Natural killer cell treated with Interleukin-12 subunit alpha and Interleukin-12 subunit beta and Interleukin-15 and Interleukin-18, amount 100 ng/mL, for 72 hours (primary cell): ENCODE results near the gene GLTPD2. TPM values are rescaled to one million over a fixed set of nuclear protein-coding genes. Genes with fewer than 3 reads are reported as not detected.

Experiments
- ATAC-seq, 2 donors: fragments of 150-1000 bp; cut with Tn5 transposase in 1 of 2; sonication (Bioruptor Pico), chemical (Tn5 transposase) in 1 of 2; 2 replicates each; pipeline ENCODE4 v1.10.0; 2021
- DNase-seq: peaks from one replicate; pipeline ENCODE4 v3.0.0; 2022; ENCODE audit warnings: low spot score
- H3K27ac Mint-ChIP-seq, 2 donors: 1 replicate in 1 of 2; 2 replicates in 1 of 2; pipeline ENCODE4 v1.8.0; 2022; ENCODE audit warnings: mixed read lengths in 2 of 2, mild to moderate bottlenecking in 1 of 2, moderate library complexity in 1 of 2
- H3K27me3 Mint-ChIP-seq, 2 donors: 1 replicate in 1 of 2; 2 replicates in 1 of 2; pipeline ENCODE4 v1.8.0; 2022; ENCODE audit warnings: mixed read lengths in 2 of 2
- H3K36me3 Mint-ChIP-seq: one replicate; pipeline ENCODE4 v1.8.0; 2022; ENCODE audit warnings: mixed read lengths
- H3K4me1 Mint-ChIP-seq, 2 donors: 1 replicate in 1 of 2; 2 replicates in 1 of 2; pipeline ENCODE4 v1.8.0; 2022; ENCODE audit warnings: low read depth in 2 of 2, mixed read lengths in 2 of 2, mild to moderate bottlenecking in 1 of 2
- H3K4me3 Mint-ChIP-seq: one replicate; pipeline ENCODE4 v1.8.0; 2022; ENCODE audit warnings: mixed read lengths
- H3K9me3 Mint-ChIP-seq: 2 replicates; pipeline ENCODE4 v1.8.0; 2022; ENCODE audit warnings: mixed read lengths
- total RNA-seq, 2 donors: library from RNA; stranded (reverse); gene quantifications; one replicate each; pipeline ENCODE4 v1.2.3, GENCODE V29; 2022

The GLTPD2 gene
- total RNA-seq, result under 1 TPM in 1 of 2 donors, not detected in 1; 0.38 TPM

DNA sequence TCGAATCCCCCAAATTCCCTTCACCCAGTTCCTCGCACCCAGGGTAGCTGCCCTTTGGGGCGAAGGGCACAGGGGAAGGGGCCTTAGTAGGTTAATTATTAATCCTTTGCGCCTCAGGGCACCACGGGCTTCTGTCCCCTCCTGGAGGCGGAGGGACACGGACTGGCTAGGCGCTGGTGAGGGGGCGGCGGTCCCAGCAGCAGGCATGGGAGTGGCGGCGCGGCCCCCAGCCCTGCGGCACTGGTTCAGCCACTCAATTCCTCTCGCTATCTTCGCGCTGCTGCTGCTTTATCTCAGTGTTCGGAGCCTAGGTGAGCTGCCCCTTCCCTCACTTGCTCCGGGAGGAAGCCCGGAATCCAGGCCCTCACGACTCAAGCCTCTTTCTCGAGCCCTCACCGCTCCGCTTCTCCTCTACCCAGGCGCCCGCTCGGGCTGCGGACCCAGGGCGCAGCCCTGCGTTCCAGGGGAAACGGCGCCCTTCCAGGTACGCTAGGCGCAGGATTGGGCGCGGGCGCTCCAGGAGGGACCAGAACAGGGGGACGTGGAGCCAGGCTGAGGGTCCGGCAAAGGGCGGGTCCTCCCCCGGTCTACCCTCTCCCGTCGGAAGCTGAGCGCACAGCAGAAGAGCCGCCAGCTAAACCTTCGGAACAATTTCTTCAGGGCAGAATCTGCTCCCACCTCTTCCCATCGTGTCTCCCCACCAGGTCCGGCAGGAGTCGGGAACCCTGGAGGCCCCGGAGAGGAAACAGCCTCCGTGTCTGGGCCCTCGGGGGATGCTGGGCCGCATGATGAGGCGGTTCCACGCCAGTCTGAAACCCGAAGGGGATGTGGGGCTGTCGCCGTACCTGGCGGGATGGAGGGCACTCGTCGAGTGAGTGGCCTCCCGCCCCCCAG lies at the start of gene GLTPD2:
Gene GLTPD2 (plus strand): TSS at position 158 of the 894 bp plus-strand sequence. CDS start 48 bp downstream, at position 206.
- peaks cover 0 to 14% of the 10 kb centered on the region in 2 donors for H3K27me3 Mint-ChIP-seq
- DNase-seq (no peak), ATAC-seq (no peak)
- H3K27ac Mint-ChIP-seq, result peak within 1 kb of the TSS; percentile 66 to 93
- no peaks in the 10 kb centered on the region for H3K36me3 Mint-ChIP-seq
- H3K4me3 Mint-ChIP-seq, result peak within 1 kb of the TSS; percentile 84
- no peaks in the 10 kb centered on the region for H3K9me3 Mint-ChIP-seq
- H3K4me1 Mint-ChIP-seq, result peaks cover 37 to 38% of the 10 kb centered on the region in 2 donors

- ATAC-seq (peak; percentile 71 to 80), DNase-seq (peak; percentile 74)
- Mint-ChIP-seq H3K4me3 (peak within 1 kb of the TSS; percentile 85), H3K27ac (peak within 1 kb of the TSS; percentile 18 to 82), H3K9me3 (no peaks in the 10 kb centered on the region), H3K4me1 (peaks cover 29 to 34% of the 10 kb centered on the region in 2 donors), H3K27me3 (peaks cover 15 to 25% of the 10 kb centered on the region in 2 donors), H3K36me3 (peaks cover 9% of the 10 kb centered on the region)
Measured at GRCh38 chr17:4739122-4740024, 49.4 kb upstream of the GLTPD2 start, which contains the start of the genes CXCL16 and ZMYND15. CXCL16 (minus strand) TSS chr17:4739928; CDS start chr17:4739339, 589 bp downstream. ZMYND15 (plus strand) TSS chr17:4739833; CDS start chr17:4740549, 716 bp downstream.

GRCh38 chr17:4740025-4740351 lies 48.8 kb upstream of the GLTPD2 start:
- peaks cover 6% of the 10 kb centered on the region for H3K36me3 Mint-ChIP-seq

DNA sequence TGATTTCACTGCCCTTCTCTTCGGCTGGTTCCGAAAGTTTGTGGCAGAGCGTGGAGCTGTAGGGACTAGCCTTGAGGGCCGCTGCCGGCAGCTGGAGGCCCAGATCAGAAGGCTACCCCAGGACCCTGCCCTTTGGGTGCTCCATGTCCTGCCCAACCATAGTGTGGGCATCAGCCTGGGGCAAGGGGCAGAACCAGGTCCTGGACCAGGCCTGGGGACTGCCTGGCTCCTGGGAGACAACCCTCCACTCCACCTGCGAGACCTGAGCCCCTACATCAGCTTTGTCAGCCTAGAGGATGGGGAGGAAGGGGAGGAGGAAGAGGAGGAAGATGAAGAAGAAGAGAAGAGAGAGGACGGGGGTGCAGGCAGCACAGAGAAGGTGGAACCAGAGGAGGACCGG lies 48.2 kb upstream of the GLTPD2 start:
- ATAC-seq (no peak), DNase-seq (no peak)
- H3K27ac Mint-ChIP-seq, result peak overlapping the region in 1 of 2 donors; percentile 71
- H3K9me3 Mint-ChIP-seq, result no peaks in the 10 kb centered on the region
- peaks cover 20 to 25% of the 10 kb centered on the region in 2 donors for H3K27me3 Mint-ChIP-seq
- H3K36me3 Mint-ChIP-seq, result peaks cover 6% of the 10 kb centered on the region
- peaks cover 26% of the 10 kb centered on the region in 2 donors for H3K4me1 Mint-ChIP-seq
- peak overlapping the region; percentile 81 for H3K4me3 Mint-ChIP-seq

More at GRCh38 chr17:4740025-4740351, 48.8 kb upstream of the GLTPD2 start:
- peaks cover 18 to 25% of the 10 kb centered on the region in 2 donors for H3K27me3 Mint-ChIP-seq
- H3K4me1 Mint-ChIP-seq, result peaks cover 27 to 29% of the 10 kb centered on the region in 2 donors
- H3K27ac Mint-ChIP-seq, result peak overlapping the region in 1 of 2 donors; percentile 71
- DNase-seq, result no peak
- peak overlapping the region; percentile 81 for H3K4me3 Mint-ChIP-seq
- no peaks in the 10 kb centered on the region for H3K9me3 Mint-ChIP-seq
- ATAC-seq, result no peak

DNA sequence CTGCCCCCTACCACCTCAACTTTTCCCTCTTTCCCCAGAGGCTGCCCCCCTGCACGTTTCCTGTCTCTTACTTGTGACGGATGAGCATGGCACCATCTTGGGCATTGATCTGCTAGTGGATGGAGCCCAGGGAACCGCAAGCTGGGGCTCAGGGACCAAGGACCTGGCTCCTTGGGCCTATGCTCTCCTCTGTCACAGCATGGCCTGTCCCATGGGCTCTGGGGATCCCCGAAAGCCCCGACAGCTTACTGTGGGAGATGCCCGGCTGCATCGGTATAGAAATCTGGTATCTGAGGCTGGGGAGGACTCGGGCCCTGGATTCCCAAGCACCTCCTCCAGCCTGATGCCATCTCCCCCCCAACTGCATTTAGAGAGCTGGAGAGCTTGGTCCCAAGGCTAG lies 47.2 kb upstream of the GLTPD2 start:
- Mint-ChIP-seq H3K9me3 (no peaks in the 10 kb centered on the region), H3K36me3 (no peaks in the 10 kb centered on the region), H3K4me3 (peak overlapping the region; percentile 38), H3K4me1 (peaks cover 18 to 21% of the 10 kb centered on the region in 2 donors), H3K27me3 (peaks cover 16 to 18% of the 10 kb centered on the region in 2 donors), H3K27ac (peak overlapping the region in 1 of 2 donors; percentile 60)
- ATAC-seq (no peak), DNase-seq (no peak)

DNA sequence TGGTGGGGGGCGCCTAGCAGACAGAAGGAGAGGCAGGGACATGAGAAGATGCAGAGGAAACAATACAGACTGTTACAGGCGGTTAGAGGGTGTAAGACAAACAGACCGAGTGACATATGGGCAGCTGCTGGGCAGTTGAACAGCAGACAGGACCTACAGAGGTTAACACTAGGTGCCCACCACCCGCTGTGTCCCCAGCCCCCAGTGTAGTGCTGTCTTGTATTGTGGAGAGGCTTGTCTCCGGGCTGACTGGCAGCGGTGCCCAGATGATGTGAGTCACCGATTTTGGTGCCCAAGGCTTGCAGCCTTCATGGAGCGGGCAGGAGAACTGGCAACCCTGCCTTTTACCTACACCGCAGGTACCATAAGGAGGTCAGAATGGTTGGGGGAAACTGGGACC lies 46.6 kb upstream of the GLTPD2 start:
- Mint-ChIP-seq H3K27ac (no peak overlapping the region), H3K4me1 (peaks cover 18 to 23% of the 10 kb centered on the region in 2 donors), H3K36me3 (no peaks in the 10 kb centered on the region), H3K9me3 (no peaks in the 10 kb centered on the region), H3K27me3 (peaks cover 16 to 21% of the 10 kb centered on the region in 2 donors), H3K4me3 (no peak overlapping the region)
- ATAC-seq (no peak), DNase-seq (no peak)

DNA sequence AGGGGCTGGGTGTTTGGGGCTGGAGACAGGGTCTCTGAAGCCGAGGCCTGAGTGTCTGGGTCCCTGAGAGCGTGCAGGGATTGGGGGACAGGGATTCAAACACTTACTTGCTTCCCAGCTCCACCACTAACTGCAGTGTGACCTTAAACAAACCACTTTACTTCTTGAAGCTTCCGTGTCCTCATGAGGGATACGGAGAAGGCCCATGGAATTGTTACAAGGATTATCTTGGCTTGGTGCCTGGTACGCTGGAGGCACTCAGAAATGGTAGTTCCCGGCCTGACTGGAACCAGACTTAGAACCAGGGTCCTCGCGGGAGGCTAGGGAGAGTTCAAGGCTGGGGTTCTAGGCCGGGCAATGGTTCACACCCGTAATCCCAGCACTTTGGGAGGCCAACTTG lies 46.1 kb upstream of the GLTPD2 start:
- Mint-ChIP-seq H3K27me3 (peaks cover 16 to 21% of the 10 kb centered on the region in 2 donors), H3K4me1 (peaks cover 20 to 24% of the 10 kb centered on the region in 2 donors), H3K27ac (no peak overlapping the region), H3K9me3 (no peaks in the 10 kb centered on the region), H3K4me3 (no peak overlapping the region), H3K36me3 (no peaks in the 10 kb centered on the region)
- DNase-seq (no peak), ATAC-seq (no peak)

- H3K36me3 Mint-ChIP-seq, result no peaks in the 10 kb centered on the region
- H3K4me1 Mint-ChIP-seq, result peaks cover 22 to 27% of the 10 kb centered on the region in 2 donors
- no peak for DNase-seq
- no peak overlapping the region for H3K27ac Mint-ChIP-seq
- no peak overlapping the region for H3K4me3 Mint-ChIP-seq
- ATAC-seq, result no peak
- no peaks in the 10 kb centered on the region for H3K9me3 Mint-ChIP-seq
- H3K27me3 Mint-ChIP-seq, result peaks cover 14 to 23% of the 10 kb centered on the region in 2 donors
Measured at GRCh38 chr17:4743216-4743615, 45.5 kb upstream of the GLTPD2 start.

DNA sequence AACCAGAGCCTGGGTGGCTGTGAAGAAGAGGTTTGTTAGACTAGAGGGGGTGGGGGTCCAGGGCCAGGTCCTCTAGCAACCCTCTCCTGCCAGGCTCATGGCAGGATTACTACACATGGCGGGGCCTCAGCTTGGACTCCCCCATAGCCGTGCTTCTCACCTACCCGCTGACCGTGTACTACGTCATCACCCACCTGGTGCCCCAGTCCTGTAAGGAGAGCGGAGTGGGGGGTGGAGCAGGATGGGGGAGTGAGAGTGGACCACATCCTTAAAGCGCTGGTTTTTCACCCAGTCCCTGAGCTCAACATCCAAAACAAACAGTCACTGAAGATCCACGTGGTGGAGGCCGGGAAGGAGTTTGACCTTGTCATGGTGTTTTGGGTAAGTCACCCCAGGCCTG lies 44.9 kb upstream of the GLTPD2 start:
- DNase-seq, result no peak
- Mint-ChIP-seq H3K9me3 (no peaks in the 10 kb centered on the region), H3K27me3 (peaks cover 9 to 23% of the 10 kb centered on the region in 2 donors), H3K27ac (no peak overlapping the region), H3K4me1 (peaks cover 21 to 28% of the 10 kb centered on the region in 2 donors), H3K36me3 (no peaks in the 10 kb centered on the region), H3K4me3 (no peak overlapping the region)
- ATAC-seq, result no peak

DNA sequence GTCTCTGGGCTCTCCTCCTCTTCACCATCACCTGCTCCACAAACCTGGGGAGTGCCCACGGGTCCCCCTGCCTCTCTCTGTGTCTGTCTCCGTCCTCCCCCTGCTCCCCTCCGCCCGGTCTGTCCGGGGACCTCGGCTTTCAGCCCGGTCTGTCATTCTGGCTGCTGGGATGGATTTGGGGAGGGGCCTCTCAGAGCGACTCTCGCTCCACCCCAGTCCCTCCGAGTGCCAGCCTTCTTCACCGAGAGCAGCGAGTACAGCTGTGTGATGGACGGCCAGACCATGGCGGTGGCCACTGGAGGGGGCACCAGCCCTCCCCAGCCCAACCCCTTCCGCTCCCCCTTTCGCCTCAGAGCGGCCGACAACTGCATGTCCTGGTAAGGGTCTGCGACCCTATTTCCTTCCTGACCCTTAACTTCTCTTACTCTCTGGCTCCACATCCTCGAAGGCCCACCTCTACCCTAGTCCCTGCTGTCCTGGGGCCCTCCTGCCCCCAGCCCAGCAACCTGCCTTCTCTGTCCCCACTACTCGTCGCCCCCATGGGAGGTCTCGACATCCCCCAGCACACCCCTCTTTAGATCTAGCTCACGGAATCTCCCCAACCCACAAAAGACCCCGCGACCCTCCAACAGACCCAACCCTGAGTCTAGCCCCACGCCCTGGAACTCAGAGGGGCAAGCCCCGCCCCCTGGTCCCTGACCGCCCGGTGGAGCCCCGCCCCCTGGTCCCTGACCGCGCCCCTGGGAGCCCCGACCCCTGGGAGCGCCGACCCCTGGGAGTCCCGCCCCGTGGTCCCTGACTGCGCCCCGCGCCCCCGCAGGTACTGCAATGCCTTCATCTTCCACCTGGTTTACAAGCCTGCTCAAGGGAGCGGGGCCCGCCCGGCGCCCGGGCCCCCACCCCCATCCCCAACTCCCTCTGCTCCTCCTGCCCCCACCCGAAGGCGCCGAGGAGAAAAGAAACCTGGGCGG lies 43.5 kb upstream of the GLTPD2 start:
- Mint-ChIP-seq H3K9me3 (no peaks in the 10 kb centered on the region), H3K27ac (peak overlapping the region in 1 of 2 donors; percentile 60), H3K36me3 (no peaks in the 10 kb centered on the region), H3K4me3 (no peak overlapping the region), H3K4me1 (peaks cover 18 to 21% of the 10 kb centered on the region in 2 donors), H3K27me3 (peaks cover 10 to 24% of the 10 kb centered on the region in 2 donors)
- ATAC-seq (no peak), DNase-seq (no peak)

DNA sequence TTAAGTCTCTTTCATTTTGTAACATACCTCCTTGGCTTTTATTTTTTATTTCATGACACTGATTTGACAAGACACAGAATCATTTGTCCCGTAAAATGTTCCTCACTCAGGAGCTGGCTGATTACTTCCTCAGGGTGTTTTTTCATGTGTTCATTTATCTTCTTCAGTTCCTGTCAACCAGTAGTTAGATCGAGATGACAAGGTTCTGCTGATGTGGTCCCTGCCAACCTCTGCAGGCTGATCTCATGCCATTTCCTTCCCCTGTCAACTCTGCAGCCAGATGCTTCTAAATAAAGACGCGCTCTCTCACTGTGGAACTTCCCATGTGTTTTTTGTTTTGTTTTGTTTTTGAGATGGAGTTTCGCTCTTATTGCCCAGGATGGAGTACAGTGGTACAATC lies 40.9 kb upstream of the GLTPD2 start:
- Mint-ChIP-seq H3K27me3 (peaks cover 6 to 23% of the 10 kb centered on the region in 2 donors), H3K4me3 (peak overlapping the region; percentile 79), H3K4me1 (peaks cover 13 to 19% of the 10 kb centered on the region in 2 donors), H3K9me3 (no peaks in the 10 kb centered on the region), H3K36me3 (no peaks in the 10 kb centered on the region), H3K27ac (peak overlapping the region; percentile 49 to 83)
- peak; percentile 83 to 85 for ATAC-seq
- DNase-seq, result no peak

DNA sequence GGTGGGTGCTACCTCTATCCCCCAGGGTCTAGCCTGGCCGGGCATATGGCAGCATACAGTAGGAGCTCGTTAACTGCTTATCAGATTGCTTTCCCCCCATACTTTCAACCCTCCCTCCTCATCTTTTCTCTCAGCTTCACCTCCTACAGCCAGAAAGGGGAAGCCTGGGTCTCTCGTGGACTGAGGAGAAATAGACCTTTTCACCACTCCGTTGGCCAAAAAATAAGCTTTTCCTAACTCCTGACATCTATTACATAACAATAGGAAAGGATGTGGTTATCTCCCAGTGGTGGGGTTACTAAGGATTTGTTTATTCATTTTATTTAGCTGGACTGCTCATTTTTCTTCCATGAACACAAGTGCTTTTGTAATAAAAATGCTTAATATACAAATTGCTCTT lies 40.1 kb upstream of the GLTPD2 start:
- H3K4me1 Mint-ChIP-seq, result peaks cover 13 to 19% of the 10 kb centered on the region in 2 donors
- H3K4me3 Mint-ChIP-seq, result peak overlapping the region; percentile 79
- ATAC-seq (no peak), DNase-seq (no peak)
- H3K27me3 Mint-ChIP-seq, result peaks cover 10 to 25% of the 10 kb centered on the region in 2 donors
- H3K27ac Mint-ChIP-seq, result peak overlapping the region; percentile 49 to 83
- H3K9me3 Mint-ChIP-seq, result no peaks in the 10 kb centered on the region
- no peaks in the 10 kb centered on the region for H3K36me3 Mint-ChIP-seq
